ENCODE measurements around the gene FYB2. TPM values are rescaled to one million over a fixed set of nuclear protein-coding genes. Genes with fewer than 3 reads are reported as not detected.

Gene FYB2
- total and polyA plus RNA-seq, 2 experiments from 2014 or later, result 0.45 to 0.48 TPM

- H3K4me1 ChIP-seq (ENCODE audit: low read depth), result peaks cover 4% of the 10 kb centered on the region
- H3K9me3 ChIP-seq (ENCODE audit: low read depth), result no peaks in the 10 kb centered on the region
- DNase-seq (ENCODE audit: low read depth in 1 of 2, low spot score in 1 of 2), result peak; percentile 83 to 87
- no peaks in the 10 kb centered on the region for H3K27me3 ChIP-seq
- no peak overlapping the region for H3K4me3 ChIP-seq
- peak; percentile 99 for TF ChIP-seq CTCF (IDR thresholded peaks at IDR 0.05; ENCODE audit: low read depth, low read length)
- no peak overlapping the region for H3K27ac ChIP-seq
- no peaks in the 10 kb centered on the region for H3K36me3 ChIP-seq
Observed at GRCh38 chr1:56820755-56821461, 1.7 kb upstream of the FYB2 start.

DNA sequence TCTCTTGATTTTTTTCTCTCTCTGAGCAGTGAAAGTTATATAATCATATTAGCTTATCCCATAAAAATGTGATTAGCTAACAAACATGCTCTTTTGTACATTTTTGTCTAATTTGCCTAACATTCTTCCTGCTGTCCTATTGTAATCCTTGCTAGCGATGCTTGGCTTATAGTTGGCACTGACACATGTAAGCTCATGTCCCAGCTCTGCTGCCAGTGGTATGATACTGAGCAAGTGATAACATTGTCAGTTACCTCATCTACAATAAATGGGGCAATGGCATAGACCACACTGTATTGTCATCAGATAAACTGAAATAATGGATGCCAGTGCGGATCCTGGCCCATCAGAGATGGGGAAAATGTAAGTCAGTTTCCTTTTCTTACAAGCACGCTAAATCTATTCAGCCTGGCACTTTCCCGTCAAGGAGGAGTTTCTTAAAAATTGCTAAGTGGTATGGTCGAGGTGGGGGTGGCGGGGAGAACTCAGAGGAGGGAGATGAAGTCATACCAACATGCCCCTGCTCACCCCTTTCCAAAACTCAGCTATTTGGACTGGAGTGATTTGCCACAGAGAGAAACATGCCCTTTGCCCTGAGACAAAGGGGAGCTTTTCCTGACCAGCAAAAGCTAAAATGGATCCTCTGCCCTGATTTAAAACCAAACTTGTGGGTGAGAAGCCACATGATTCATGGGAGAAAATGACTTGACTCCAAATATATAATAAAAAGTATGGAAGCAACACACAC lies 1.3 kb downstream of the FYB2 start:
- Histone ChIP-seq H3K27ac (no peak overlapping the region), H3K4me1 (ENCODE audit: low read depth) (peaks cover 4% of the 10 kb centered on the region), H3K36me3 (no peaks in the 10 kb centered on the region), H3K9me3 (ENCODE audit: low read depth) (no peaks in the 10 kb centered on the region), H3K4me3 (no peak overlapping the region), H3K27me3 (no peaks in the 10 kb centered on the region)
- no peak for DNase-seq (ENCODE audit: low read depth in 1 of 2, low spot score in 1 of 2)
- no peak for TF ChIP-seq CTCF (IDR thresholded peaks at IDR 0.05; ENCODE audit: low read depth, low read length)

- Histone ChIP-seq H3K4me1 (ENCODE audit: low read depth) (peaks cover 13% of the 10 kb centered on the region), H3K4me3 (no peak overlapping the region), H3K27ac (no peak overlapping the region), H3K9me3 (ENCODE audit: low read depth) (no peaks in the 10 kb centered on the region), H3K36me3 (no peaks in the 10 kb centered on the region), H3K27me3 (no peaks in the 10 kb centered on the region)
- DNase-seq (ENCODE audit: low read depth in 1 of 2, low spot score in 1 of 2), result no peak
- no peak for TF ChIP-seq CTCF (IDR thresholded peaks at IDR 0.05; ENCODE audit: low read depth, low read length)
Observed at GRCh38 chr1:56816909-56817308, 2.3 kb downstream of the FYB2 start.

DNA sequence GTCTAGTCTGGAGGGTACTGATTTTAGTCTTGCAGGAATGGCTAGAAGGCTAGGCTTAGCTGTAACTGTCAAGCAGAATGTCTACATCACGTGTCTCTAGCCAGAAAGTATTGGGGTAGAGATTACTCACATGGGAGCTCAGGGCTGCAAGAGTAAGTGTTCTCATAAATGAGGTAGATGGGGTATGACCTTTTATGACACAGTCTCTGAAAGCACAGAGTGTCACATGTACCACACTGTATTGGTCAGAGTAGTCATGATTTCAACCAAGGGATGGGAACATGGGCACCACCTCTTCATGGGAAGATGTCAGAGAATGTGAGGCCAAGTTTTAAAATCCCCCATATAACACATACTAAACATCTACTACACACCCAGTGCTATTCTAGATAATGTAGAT lies 2.9 kb downstream of the FYB2 start:
- DNase-seq (ENCODE audit: low read depth in 1 of 2, low spot score in 1 of 2), result peak in 1 of 2 donors; percentile 29

GRCh38 chr1:56814205-56814604 lies 5.0 kb downstream of the FYB2 start:
- H3K36me3 ChIP-seq, result no peaks in the 10 kb centered on the region
- H3K4me1 ChIP-seq (ENCODE audit: low read depth), result peaks cover 19% of the 10 kb centered on the region
- H3K27me3 ChIP-seq, result no peaks in the 10 kb centered on the region
- H3K4me3 ChIP-seq, result no peak overlapping the region
- H3K9me3 ChIP-seq (ENCODE audit: low read depth), result no peaks in the 10 kb centered on the region
- DNase-seq (ENCODE audit: low read depth in 1 of 2, low spot score in 1 of 2), result no peak
- no peak overlapping the region for H3K27ac ChIP-seq
- no peak for TF ChIP-seq CTCF (IDR thresholded peaks at IDR 0.05; ENCODE audit: low read depth, low read length)

More for the DNA sequence above, 2.9 kb downstream of the FYB2 start:
- no peak overlapping the region for H3K27ac ChIP-seq
- H3K4me3 ChIP-seq, result no peak overlapping the region
- peaks cover 19% of the 10 kb centered on the region for H3K4me1 ChIP-seq (ENCODE audit: low read depth)
- no peaks in the 10 kb centered on the region for H3K27me3 ChIP-seq
- H3K36me3 ChIP-seq, result no peaks in the 10 kb centered on the region
- H3K9me3 ChIP-seq (ENCODE audit: low read depth), result no peaks in the 10 kb centered on the region
- no peak for TF ChIP-seq CTCF (IDR thresholded peaks at IDR 0.05; ENCODE audit: low read depth, low read length)

Data from cardiac muscle cell (in vitro differentiated cells and primary cell).